DMS153 treated with DMSO at 0.1 percent for 48 hours (cell line): ENCODE results near the gene PRSS1.
"Not testable (repeated sequence)": the region's sequence is repeated elsewhere in the genome, so short reads cannot be mapped to it uniquely, and the experiment has no call there.

Experiments used
- DNase-seq: peaks from one replicate; lab custom pipeline; 2025; ENCODE audit not compliant: unreplicated experiment; lab: John Stamatoyannopoulos, UW

The PRSS1 gene

DNA sequence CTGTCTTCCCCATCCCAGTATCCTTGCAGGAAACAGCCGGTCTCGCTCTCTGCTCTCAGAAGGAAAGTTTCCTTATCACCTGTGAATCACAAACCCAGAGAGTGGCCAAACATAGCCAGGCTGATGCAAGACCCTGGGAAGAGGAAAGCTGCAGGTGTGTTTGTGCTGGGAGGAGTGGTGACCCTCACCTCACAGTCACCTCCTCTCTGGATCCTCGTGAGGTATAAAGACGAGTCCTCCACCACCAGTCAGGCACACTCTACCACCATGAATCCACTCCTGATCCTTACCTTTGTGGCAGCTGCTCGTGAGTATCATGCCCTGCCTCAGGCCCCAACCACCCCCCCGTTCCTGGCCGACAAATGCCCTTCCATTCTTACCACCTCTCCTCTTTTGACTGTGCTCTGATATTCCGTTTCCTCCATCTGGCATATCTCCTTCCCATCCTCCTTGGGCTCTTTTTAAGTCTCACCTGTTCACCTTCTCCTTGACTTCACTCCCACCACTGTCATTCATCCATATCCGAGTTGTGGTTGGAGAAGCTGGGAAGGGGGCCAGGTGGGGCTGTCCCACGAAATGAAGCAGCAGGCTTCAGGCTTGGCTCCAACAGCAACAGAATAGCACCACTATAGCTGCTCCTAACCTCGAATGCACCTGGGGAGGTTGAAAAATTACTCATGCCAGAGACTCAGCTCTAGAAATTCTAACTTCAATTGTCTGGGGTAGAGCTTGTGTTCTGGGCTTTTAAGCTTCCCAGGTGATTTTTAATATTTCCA lies at the start of gene PRSS1:
TSS of gene PRSS1 (plus strand) at position 255 of the 776 bp plus-strand sequence. CDS start at position 268, 13 bp downstream.
- no peak for DNase-seq

DNA sequence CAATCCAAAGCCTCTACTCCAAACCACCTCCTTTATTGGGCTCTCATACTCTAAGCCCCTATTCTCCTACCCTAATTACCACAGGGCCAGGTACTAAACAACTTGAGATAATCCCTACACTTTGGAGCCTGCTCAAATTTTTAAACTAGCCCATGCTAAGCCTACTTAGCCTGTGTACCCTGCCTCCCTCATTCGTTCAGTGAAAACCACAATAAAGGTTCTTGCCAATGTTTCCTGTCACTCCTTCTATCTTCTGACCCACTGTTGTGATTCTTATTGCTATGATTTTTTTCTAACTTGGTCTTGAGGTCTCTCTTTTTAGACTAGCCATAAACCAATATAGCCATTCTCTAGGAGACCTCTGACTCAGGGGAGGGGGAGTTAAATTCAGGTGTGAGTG lies 48.3 kb upstream of the PRSS1 start:
- not testable (repeated sequence) for DNase-seq

DNA sequence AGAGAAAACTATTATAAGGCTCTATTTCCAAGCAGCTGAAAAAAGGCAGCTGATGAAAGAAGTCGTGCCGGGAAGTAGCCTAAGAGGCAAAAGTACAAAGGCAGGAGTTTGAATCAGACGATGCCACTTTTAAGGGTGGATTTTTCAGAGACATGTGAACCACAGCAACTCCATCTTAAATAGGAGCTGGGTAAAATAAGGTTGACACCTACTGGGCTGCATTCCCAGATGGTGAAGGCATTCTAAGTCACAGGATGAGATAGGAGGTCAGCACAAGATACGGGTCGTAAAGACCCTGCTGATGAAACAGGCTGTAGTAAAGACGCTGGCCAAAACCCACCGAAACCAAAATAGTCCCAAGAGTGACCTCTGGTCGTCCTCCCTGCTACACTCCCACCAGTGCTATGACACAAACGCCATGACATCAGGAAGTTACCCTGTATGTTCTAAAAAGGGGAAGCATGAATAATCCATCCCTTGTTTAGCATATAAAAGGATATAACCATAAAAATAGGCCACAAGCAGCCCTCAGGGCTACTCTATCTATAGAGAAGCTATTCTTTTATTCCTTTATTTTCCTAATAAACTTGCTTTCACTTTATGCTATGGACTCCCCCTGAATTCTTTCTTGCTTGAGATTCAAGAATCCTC lies 45.5 kb upstream of the PRSS1 start:
- no peak for DNase-seq

DNA sequence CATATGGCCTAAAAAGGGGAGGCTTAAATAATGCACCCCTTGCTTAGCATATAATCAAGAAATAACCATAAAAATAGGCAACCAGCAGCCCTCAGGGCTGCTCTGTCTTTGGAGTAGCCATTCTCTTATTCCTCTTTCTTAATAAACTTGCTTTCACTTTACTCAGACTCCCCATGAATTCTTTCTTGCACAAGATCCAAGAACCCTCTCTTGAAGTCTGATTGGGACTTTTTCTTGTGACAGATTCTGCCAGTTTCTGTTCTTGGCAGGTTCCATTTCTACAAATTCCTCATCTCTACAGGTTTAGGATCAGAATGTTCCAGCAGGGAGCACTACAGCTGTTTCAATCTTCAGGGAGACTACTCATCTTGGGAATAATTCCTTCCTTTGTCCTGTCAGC lies 40.5 kb upstream of the PRSS1 start:
- DNase-seq, result not testable (repeated sequence)

DNA sequence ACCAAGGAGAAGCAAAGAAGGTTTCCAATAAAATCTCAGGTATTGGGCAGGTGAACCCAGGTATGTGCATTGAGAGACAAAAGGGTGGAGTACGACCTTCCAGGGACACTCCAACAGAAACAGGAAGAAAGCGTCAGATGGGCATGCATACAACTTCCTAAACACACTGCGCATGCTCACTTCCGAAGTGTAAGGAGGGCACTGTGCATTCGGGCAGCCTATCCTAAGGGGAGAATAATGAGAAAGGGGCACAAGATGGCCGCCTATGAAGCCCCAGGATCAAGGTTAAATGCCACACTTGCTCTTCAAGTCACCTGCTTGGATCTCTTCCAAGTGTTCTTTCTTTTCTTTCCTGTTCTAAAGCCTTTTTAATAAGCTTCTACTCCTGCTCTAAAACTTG lies 39.4 kb upstream of the PRSS1 start:
- no peak for DNase-seq

DNA sequence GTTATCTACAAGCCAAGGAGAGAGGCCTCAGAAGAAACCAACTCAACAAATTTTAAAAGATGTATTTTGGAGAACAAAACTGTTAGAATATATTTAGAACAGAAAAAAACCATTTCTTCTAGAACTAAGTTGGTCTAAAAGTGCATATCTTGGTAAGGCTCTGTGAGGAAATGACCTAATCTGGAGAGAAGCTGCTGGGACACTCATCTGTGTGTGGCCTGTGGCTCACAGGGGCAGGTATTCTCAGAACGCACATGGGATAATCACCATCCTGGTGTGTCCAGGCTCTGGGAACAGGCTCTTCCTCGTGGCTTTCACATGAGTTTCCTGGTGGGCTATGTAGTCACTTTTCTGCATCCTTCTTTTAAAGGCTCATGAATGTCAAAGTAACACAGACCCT lies 38.1 kb upstream of the PRSS1 start:
- no peak for DNase-seq

DNA sequence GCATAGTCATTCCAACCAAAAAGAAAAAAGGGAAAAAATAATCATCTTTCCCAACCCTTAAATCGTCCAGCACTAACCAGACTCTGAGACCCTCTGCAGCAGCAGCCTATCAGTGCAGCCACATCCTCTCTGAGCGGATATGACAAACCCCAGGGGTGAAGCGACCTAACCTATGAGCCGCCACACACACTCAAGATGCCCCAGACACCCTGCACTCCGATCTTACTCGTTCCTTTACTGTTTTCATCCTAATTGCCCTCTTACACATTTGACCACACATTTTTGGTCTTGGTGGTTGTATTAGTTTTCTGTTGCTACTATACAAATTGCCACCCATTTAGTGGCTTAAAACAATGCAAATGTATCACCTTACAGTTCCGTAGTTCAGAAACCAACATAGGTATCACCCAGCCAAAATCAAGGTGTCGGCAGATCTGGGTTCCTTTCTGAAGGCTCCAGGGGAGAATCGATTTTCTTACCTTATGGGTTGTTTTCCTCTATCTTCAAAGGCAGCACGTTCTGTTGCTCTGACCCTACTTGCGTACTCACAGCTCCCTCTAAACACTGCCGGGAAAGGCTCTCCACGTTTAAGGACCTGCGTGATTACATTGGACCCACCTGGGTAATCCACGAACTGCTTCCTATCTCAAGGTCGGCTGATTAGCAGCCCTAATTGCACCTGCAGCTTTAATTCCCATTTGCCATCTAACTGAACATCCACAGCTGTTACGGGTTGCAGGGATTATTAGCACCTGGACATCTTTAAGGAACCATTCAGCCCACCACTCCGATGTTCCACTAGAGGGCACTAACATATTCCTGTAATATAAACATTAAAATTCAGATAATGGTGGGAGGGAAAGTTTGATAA lies 37.3 kb upstream of the PRSS1 start:
- no peak for DNase-seq

DNA sequence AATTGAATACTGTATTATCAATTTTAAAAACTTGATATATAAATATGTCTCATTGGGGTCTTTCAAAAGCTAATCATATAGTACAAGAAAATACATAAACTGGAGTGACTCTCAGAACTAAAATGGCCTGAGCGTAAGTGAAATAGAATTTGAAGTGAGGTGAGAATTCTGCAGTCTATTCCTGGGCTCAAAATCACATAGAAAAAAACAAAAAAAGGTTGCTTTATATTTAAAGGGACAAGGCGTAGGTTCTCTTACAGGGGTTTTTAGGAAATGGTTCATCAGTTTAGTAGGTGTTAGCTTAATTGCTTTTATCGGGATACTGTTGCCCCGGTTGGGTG lies 36.7 kb upstream of the PRSS1 start:
- no peak for DNase-seq

DNA sequence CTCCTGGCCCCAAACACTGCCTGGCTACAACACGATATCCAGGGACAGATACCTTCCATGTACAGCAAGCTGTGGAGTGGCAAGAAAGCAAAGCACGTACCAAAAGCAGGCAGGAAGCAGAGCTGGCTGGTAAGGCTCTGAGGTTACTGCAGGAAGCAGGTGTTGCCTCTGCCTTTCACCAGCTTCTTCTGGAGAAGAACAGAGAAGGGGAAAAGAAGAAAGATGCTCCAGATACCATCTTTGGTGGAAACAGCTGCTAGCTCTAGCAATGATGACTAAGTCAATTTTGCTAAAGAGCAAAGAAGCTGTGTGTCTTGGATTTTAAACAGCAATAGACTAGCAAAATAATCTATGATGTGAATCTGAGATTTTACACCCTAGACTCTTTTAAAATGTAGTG lies 34.9 kb upstream of the PRSS1 start:
- DNase-seq, result no peak

DNA sequence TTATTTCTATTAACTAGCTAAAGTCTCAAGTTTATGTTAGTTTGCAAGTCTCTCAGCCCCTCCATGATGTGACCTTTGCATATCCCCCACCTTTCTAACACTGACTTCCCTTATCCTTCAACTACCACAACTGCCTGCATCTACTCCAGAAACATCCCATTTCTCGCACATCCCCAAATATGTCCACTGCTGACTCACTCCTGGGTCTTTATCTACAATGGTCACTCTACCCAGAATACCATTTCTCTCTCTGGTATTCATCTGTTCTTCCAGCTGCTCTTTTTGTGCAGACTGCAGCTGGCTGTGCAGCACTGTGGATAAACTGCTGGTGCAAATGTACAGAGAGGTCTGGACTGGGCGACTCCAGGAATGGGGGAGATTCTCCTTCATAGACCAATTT lies 32.7 kb upstream of the PRSS1 start:
- DNase-seq, result no peak

DNA sequence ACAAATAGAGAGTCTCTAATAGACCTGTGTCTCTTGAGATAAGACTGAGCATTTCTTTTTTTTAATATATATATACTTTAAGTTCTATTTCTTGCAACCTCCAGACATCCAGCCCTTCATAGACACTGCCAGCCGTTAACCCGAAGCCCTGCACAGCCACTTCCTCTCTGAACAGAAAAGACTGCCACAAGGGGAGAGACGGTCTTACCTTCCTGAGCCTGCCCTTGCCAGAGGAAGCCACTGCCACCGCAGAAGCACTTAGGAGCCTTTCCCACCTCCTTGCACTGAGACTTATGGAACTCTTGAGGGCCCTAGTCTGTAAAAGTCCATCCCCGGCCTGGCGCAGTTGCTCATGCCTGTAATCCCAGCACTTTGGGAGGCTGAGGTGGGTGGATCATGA lies 31.8 kb upstream of the PRSS1 start:
- DNase-seq, result no peak

DNA sequence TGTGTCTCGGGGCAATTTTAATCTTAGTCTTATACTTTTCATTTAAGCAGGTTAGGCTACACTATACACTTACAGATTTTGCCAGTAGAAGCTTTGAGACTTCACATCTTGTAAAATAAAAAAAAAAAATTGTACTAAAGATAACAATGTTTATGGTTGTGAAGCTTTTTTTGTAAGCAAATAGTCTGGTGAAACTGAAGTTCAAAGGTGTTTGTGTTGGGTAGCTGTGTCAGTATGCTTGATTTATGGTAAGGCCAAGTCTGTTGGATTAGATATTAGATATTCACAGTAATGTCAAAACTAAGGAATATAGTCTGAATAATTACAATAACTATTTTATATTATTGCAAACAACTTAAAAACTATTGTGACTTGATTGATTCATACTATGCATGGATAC lies 31.0 kb upstream of the PRSS1 start:
- DNase-seq, result no peak

DNA sequence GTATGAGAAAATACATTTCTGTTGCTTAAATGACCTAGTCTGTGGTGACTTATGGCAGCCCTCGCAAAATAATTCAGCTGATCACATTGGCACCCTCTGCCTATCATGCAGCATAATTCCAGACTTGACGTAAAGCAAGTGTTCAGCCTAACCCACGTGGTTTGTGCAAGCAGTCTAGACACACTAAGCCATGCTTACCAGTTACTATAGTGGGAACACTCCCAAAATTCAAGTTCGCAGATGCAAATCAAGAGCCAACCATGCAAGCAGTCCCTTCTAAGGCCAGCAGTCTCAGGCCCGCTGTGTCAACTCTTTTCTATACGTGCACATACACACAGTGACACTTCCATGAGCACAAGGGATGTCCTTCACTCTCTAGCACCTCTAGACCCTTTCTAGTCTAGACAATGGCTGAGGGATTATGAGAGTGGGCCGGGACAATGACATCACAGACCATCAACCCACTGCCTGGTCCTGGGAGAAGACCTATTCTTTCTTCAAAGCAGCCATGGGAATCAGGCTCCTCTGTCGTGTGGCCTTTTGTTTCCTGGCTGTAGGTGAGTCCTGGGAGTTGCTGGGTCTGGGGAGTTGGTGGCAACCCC lies 29.0 kb upstream of the PRSS1 start:
- DNase-seq, result no peak

DNA sequence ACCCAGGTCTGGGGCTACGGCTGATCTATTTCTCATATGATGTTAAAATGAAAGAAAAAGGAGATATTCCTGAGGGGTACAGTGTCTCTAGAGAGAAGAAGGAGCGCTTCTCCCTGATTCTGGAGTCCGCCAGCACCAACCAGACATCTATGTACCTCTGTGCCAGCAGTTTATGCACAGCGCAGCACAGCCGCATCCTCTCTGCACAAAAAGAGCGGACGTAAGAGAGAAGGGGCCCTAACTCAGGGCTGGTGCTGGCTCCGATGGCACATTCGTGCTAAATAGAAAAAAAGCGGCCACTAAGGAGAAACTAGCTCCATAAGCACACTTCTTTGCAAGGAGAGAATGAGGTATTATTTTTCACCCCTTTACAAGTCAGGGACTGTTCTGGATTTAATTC lies 28.3 kb upstream of the PRSS1 start:
- DNase-seq, result no peak

DNA sequence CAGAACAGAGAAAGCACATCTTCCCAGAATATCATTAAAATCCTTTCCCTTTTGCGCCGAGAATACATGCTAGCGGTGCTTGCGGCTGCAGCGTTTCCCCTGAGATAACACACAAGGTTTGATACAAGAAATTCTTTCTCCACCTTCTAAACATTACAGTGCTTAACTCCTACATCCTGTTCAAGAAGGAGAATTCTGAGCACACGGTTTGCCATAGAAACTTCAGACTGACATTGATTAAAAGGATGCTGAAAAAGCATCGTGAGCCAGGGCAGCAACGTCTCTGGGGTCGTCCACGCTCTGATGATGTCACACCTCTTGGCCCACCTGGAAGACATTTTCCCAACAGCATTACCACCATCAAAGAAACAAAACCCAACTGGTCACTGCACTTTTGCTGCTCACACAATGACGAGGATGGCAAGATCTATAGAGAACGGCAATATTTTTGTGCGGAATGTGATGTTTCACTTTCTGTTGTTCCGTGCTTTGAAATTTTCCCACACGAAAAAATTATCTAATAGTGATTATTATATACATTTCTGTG lies 27.0 kb upstream of the PRSS1 start:
- no peak for DNase-seq

DNA sequence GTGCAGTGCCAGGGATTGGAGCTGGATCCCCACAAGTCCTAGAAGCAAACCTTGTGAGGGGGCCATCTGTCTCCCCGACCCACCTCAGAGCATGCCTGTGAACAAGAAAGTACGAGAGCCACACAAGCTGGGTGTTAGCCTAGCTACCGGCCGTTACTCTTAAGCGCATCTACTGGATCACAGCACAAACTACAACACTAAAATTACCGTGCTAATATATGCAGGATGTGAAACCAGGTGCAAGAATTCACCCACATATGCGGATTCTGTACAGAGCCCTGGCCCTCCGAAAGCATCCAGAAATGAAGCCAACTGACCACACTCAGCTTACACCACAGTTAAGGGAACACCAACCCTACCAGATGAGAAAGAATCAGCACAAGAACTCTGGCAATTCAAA lies 16.0 kb upstream of the PRSS1 start:
- DNase-seq, result no peak

DNA sequence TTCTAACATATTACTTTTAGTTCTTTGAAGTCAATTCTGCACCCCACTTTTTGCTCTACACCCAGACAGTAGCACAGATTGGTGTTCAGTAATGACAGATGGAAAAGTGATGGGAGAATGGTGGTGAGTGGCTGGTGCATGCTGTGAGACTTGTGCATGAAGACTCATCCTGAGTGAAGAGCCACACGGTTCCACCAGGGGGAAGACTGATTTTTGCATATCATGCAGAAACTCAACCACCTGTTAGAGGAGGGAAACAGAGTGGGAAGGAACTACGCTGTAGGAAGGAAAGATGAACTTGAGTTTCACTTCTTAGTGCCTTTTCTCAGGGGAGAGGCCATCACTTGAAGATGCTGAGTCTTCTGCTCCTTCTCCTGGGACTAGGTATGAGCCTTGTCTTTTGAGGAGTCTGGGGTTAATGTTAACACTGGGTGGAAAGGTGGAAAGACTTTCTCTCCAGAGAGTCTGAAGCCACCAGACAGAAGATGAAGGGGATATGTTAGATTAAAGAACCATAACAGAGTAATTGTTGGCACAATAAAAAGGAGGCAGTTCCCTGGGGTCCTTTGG lies 9.3 kb upstream of the PRSS1 start:
- no peak for DNase-seq

DNA sequence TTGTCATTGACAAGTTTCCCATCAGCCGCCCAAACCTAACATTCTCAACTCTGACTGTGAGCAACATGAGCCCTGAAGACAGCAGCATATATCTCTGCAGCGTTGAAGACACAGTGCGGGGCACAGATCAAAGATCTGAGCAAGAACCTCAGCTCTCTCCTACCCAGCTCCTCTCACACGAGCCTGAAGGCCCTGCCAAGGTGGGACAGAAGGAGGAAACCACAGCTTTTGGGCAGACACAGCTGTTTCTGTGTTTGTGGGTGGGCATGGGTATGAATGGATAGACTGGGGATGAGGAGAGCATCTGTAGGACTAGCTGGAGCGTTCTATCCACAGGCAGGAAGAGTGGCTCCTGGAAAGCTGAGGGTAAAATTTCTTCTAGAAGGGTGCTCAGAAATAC lies 8.5 kb upstream of the PRSS1 start:
- no peak for DNase-seq

DNA sequence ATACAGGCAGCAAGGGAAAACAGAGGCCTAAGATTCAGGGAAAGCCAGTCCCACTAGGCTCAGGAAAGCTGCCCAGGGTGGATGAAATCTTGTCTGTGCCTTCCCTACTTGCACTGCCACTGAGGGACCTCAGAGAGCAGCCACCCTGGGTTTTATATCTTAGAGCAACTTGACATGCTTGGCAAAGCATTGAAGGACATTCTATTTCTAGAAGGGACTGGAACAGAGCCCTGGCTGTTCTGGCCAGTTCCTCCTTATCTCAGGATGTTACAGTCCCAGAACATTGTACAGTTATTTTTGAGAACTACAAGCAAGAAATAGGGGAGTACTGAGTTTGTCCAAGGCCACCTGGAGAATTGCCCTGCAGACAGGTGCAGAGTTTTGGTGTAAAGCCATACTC lies 7.3 kb upstream of the PRSS1 start:
- DNase-seq, result not testable (repeated sequence)

DNA sequence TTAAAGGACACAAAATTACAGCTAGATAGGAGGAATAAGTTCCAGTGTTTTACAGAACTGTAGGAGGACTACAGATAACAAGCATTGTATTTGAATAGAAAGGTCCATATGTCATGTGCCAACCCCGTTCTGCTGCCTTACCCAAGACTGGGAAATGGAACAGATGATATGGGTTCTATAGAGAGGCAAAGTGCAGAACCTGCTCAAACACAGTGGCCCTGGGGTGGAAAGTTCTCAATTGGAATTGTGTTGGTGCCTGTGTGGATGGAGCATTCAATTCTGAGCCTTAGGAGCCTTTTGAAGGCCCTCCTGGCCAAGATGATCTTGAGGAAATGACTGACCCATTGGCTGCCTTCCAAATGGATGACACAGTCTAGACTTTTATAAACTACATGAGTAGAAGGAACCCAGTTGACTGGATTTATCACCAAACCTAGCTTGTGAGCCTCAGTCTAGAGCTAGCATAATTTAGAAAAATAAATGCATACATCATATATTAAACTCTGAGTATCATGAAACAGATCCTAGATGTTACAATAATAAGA lies 4.1 kb upstream of the PRSS1 start:
- no peak for DNase-seq

DNA sequence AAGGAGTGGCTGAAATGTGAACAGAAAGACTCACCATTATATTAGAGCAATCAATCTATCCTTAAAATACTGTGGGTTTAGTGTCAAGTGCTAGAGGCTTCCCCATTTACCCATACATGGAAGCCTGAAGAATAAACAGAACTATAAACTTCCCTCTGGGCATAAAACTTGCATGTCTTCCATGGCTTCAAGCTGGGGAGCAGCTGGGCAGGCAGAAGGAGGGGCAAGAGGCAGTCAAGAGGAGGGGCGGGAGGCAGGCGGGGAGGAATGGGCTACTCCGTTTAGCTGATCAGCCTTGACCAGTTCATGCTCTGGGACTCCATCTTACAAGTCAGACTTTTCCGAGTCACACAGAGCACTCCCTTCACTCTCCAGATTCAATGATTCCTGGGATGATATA lies 3.5 kb upstream of the PRSS1 start:
- no peak for DNase-seq
